GM12872 (cell line): ENCODE measurements around the gene PKM.

Experiments
- CTCF ChIP-seq: IDR thresholded peaks from 3 replicates; pipeline ENCODE4 v1.5.1; 2011; ENCODE audit warnings: low read depth, mild to moderate bottlenecking, low read length, moderate library complexity; ENCODE audit not compliant: insufficient read depth

The PKM gene

GRCh38 chr15:72239652-72240051 is 8.7 kb upstream of the PKM start:
- TF ChIP-seq CTCF = no peak

GRCh38 chr15:72238586-72238985 is 7.6 kb upstream of the PKM start:
- no peak for TF ChIP-seq CTCF

DNA sequence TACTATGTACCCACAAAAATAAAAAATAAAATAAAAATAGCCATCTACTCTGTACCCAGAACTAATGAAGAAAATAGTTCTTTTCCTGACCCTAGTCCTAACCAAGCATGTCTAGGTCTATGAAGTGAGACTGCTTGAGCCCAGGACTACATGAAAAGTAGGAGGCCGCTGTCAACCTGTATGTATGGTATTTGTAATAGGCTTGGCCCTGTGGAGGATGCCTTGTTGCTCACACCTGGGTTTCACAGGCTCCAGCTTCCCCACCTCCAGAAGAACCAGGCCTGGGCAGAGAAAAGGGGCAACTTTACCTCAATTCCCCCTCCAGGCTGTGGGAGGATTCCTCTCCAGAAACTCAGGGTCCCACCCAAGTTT is 6.8 kb upstream of the PKM start:
- no peak for TF ChIP-seq CTCF

DNA sequence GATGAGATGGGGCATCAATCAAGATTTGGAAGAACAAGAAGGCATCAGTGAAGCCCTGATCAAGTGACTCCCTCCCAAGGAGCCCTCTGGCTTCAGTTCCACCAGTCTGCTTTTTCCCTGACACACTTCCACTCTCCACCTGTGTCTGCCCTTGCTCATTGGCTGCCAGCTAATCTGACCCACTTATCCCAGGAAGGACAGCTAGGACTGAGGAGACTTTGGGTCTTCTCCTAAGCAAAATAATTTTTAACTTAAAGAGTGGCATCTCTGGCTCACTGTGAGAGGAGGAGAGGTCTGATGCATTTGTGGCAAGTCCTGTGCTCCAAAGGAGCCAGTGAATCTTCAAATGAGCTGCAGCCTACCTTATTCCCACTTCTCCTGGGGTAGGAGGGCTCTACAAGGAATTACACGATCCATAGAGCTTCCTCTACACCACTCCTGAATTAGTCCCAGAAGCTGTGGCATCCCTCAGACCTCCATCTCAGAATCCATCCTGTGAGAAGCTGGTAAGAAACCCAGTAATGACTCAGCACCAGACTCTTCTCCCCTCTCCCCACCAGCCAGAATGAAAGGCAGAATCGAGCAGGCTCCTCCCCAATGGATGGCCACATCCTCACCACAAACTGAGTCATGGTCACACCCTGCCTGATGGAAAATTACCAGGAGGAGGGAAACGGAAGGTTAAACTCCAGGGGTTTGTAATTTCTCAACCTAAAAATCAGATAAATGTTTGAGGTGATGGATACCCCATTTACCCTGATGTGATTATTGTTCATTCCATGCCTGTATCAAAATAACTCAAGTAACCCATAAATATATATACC is 6.3 kb upstream of the PKM start:
- no peak for TF ChIP-seq CTCF

DNA sequence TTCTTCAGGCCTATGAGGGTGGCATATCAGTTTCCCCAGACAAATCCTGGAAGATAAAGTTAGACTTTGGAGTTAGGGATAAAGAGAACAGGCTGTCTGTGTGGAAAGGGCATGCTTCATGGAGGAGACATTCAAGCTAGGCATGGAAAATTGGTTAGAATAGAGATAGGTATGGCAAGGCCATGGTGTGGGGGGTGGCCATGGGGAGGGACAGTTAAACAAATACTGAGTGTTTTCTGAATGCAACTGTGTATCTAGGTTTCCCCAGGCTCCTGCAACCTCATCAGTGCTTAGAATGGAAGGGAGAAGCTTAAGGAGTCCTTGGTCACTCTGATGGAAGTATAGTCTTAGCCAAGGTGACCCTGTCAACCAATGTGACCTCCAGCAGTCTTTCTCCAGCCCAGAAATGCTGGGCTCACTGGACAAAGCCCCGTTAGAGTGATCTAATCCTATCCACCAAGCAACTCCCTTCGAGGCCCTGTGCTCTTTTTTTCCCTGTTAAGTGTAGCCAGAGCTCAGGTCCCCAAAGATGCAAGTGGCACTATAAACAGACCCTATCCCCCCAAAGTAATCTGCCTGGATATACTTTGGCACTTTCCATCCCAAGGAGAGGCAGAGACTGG is 5.5 kb upstream of the PKM start:
- no peak for TF ChIP-seq CTCF

DNA sequence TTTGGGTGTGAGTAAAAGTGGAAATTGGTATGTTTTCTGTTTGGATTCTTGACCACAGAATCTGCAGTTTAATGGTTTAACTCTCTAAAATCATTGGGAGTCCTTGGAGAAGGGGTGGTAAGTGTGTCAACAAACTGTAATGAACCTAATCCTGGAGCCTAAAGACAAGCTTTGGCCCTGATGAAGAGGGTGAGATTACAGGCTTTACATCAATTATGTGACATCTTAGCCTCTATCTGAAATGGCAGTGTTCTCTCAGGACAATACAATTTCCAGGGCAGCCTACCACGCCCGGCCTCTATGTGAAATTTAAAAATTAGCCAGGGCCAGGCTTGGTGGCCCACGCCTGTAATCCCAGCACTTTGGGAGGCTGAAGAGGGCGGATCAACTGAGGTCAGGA is 4.3 kb upstream of the PKM start:
- no peak for TF ChIP-seq CTCF

GRCh38 chr15:72233769-72234168 is 2.8 kb upstream of the PKM start:
- TF ChIP-seq CTCF = no peak
